ENCODE results near the gene FER. TPM values are rescaled to one million over a fixed set of nuclear protein-coding genes. Genes with fewer than 3 reads are reported as not detected.

The FER gene
- polyA plus RNA-seq, 1 donor (not counting 4 experiments of a cell fraction or from before 2014, with no cell fraction given), result 17.1 TPM

- Histone ChIP-seq H3K27ac (ENCODE audit: control insufficient read depth, insufficient read depth, low read length) (no peak overlapping the region), H3K27me3 (ENCODE audit: control insufficient read depth, extremely low read depth, insufficient read depth, low read length) (no peaks in the 10 kb centered on the region), H3K4me2 (ENCODE audit: control insufficient read depth, extremely low read depth, insufficient read depth, low read depth, low read length) (no peak overlapping the region)
Observed at GRCh38 chr5:109099081-109099480, 351.4 kb downstream of the FER start.

GRCh38 chr5:109100971-109101370, 353.3 kb downstream of the FER start:
- H2AFZ ChIP-seq (ENCODE audit: control insufficient read depth, low read length), result no peak overlapping the region
- dilution Hi-C loops (cut with MboI; ENCODE audit: extremely low pct_ligation_motif_present, low sequenced_read_pairs), result no loop called here
- H4K20me1 ChIP-seq (ENCODE audit: control insufficient read depth, extremely low read depth, insufficient read depth, low read length), result no peaks in the 10 kb centered on the region
- H3K4me2 ChIP-seq (ENCODE audit: control insufficient read depth, extremely low read depth, insufficient read depth, low read depth, low read length), result no peak overlapping the region
- DNase-seq (ENCODE audit: low read depth, low spot score) (no peak), FAIRE-seq (no peak)
- no peak overlapping the region for H3K27ac ChIP-seq (ENCODE audit: control insufficient read depth, insufficient read depth, low read length)
- H3K9ac ChIP-seq (ENCODE audit: control insufficient read depth, extremely low read depth, insufficient read depth, low read length), result no peak overlapping the region
- H3K27me3 ChIP-seq (ENCODE audit: control insufficient read depth, extremely low read depth, insufficient read depth, low read length), result no peaks in the 10 kb centered on the region
- H3K79me2 ChIP-seq (ENCODE audit: control insufficient read depth, insufficient read depth, low read length), result no peaks in the 10 kb centered on the region
- TF ChIP-seq CTCF (optimal IDR thresholded peaks at IDR 0.05 in 1 of 3, IDR thresholded peaks at IDR 0.05 in 1 of 3, conservative IDR thresholded peaks at IDR 0.05 in 1 of 3; ENCODE audit: extremely low read depth in 1 of 3, insufficient read depth in 2 of 3, low read length in 3 of 3) (no peak), EZH2 (IDR thresholded peaks at IDR 0.05; ENCODE audit: low read length) (no peak)
- H3K9me1 ChIP-seq (ENCODE audit: control insufficient read depth, extremely low read depth, insufficient read depth, low read length), result no peaks in the 10 kb centered on the region
- no peak overlapping the region for H3K4me3 ChIP-seq (ENCODE audit: control insufficient read depth in 2 of 3, extremely low read depth in 1 of 3, insufficient read depth in 2 of 3, low read depth in 1 of 3, low read length in 3 of 3)
- no peaks in the 10 kb centered on the region for H3K9me3 ChIP-seq (ENCODE audit: control insufficient read depth, low read depth, low read length)
- no peaks in the 10 kb centered on the region for H3K36me3 ChIP-seq (ENCODE audit: control insufficient read depth in 2 of 2, extremely low read depth in 1 of 2, insufficient read depth in 2 of 2, low read length in 2 of 2)
- peaks cover 7% of the 10 kb centered on the region for H3K4me1 ChIP-seq (ENCODE audit: control insufficient read depth, extremely low read depth, insufficient read depth, low read length)

More at GRCh38 chr5:109099081-109099480, 351.4 kb downstream of the FER start:
- no peaks in the 10 kb centered on the region for H3K9me1 ChIP-seq (ENCODE audit: control insufficient read depth, extremely low read depth, insufficient read depth, low read length)
- H3K9ac ChIP-seq (ENCODE audit: control insufficient read depth, extremely low read depth, insufficient read depth, low read length), result no peak overlapping the region
- H3K79me2 ChIP-seq (ENCODE audit: control insufficient read depth, insufficient read depth, low read length), result no peaks in the 10 kb centered on the region
- H2AFZ ChIP-seq (ENCODE audit: control insufficient read depth, low read length), result no peak overlapping the region
- no peak for FAIRE-seq
- H3K36me3 ChIP-seq (ENCODE audit: control insufficient read depth in 2 of 2, extremely low read depth in 1 of 2, insufficient read depth in 2 of 2, low read length in 2 of 2), result no peaks in the 10 kb centered on the region
- no peaks in the 10 kb centered on the region for H4K20me1 ChIP-seq (ENCODE audit: control insufficient read depth, extremely low read depth, insufficient read depth, low read length)
- H3K4me3 ChIP-seq (ENCODE audit: control insufficient read depth in 2 of 3, extremely low read depth in 1 of 3, insufficient read depth in 2 of 3, low read depth in 1 of 3, low read length in 3 of 3), result no peak overlapping the region
- DNase-seq (ENCODE audit: low read depth, low spot score), result no peak
- no peaks in the 10 kb centered on the region for H3K9me3 ChIP-seq (ENCODE audit: control insufficient read depth, low read depth, low read length)
- TF ChIP-seq CTCF (optimal IDR thresholded peaks at IDR 0.05 in 1 of 3, IDR thresholded peaks at IDR 0.05 in 1 of 3, conservative IDR thresholded peaks at IDR 0.05 in 1 of 3; ENCODE audit: extremely low read depth in 1 of 3, insufficient read depth in 2 of 3, low read length in 3 of 3) (no peak), EZH2 (IDR thresholded peaks at IDR 0.05; ENCODE audit: low read length) (no peak)
- H3K4me1 ChIP-seq (ENCODE audit: control insufficient read depth, extremely low read depth, insufficient read depth, low read length), result no peaks in the 10 kb centered on the region
- dilution Hi-C loops (cut with MboI; ENCODE audit: extremely low pct_ligation_motif_present, low sequenced_read_pairs), result no loop called here

All from keratinocyte (primary cell).